Calu3 (cell line): Measurements from ENCODE around the gene C20orf202. TPM values are rescaled to one million over a fixed set of nuclear protein-coding genes. Genes with fewer than 3 reads are reported as not detected.
A peak's percentile ranks its signal among the peaks of the same experiment; 100 is the strongest.

Source experiments
- BruUV-seq: library from RNA; stranded (reverse); fragments of 400-500 nt; replicated peaks from 2 replicates; lab custom pipeline; 2021; lab: Mats Ljungman, UMichigan
- CTCF ChIA-PET: fragments of 300-600 bp; sonication (Branson Sonifier 250); formaldehyde crosslinking; loops from one replicate; lab custom pipeline; 2022; ENCODE audit warnings: antibody characterized with exemption; lab: Charles Lee
- DNase-seq: peaks from one replicate; pipeline ENCODE4 v3.0.0; 2022
- H3K27ac Mint-ChIP-seq: one replicate; pipeline ENCODE4 v1.8.0; 2022; ENCODE audit warnings: mixed read lengths; ENCODE audit not compliant: unreplicated experiment
- H3K27me3 Mint-ChIP-seq: one replicate; pipeline ENCODE4 v1.8.0; 2022; ENCODE audit warnings: mixed read lengths; ENCODE audit not compliant: unreplicated experiment
- H3K36me3 Mint-ChIP-seq: one replicate; pipeline ENCODE4 v1.8.0; 2022; ENCODE audit warnings: mild to moderate bottlenecking, moderate library complexity, mixed read lengths; ENCODE audit not compliant: insufficient read depth, unreplicated experiment
- H3K4me1 Mint-ChIP-seq: one replicate; pipeline ENCODE4 v1.8.0; 2022; ENCODE audit warnings: mild to moderate bottlenecking, low read depth, mixed read lengths; ENCODE audit not compliant: unreplicated experiment
- H3K4me3 Mint-ChIP-seq: one replicate; pipeline ENCODE4 v1.8.0; 2022; ENCODE audit warnings: mild to moderate bottlenecking, low read depth, moderate library complexity, mixed read lengths; ENCODE audit not compliant: unreplicated experiment
- H3K9me3 Mint-ChIP-seq: one replicate; pipeline ENCODE4 v1.8.0; 2022; ENCODE audit warnings: low read depth, mixed read lengths; ENCODE audit not compliant: unreplicated experiment
- intact Hi-C: fragments of 100-400 bp; cut with micrococcal nuclease; formaldehyde crosslinking; loops from one replicate; pipeline ENCODE4 v1.10.0; 2022; ENCODE audit not compliant: unreplicated experiment
- total RNA-seq: library from RNA; stranded (reverse); gene quantifications from 2 replicates; pipeline ENCODE4 v1.2.3, GENCODE V29; 2022
- TF ChIP-seq, protein P1 (sequence below): fragments of 200-600 bp; IDR thresholded peaks from one replicate; pipeline ENCODE4 v1.8.0; 2022; ENCODE audit warnings: antibody characterized with exemption; ENCODE audit not compliant: unreplicated experiment

Gene C20orf202
- total RNA-seq, 1 experiment from 2014 or later = not detected

DNA sequence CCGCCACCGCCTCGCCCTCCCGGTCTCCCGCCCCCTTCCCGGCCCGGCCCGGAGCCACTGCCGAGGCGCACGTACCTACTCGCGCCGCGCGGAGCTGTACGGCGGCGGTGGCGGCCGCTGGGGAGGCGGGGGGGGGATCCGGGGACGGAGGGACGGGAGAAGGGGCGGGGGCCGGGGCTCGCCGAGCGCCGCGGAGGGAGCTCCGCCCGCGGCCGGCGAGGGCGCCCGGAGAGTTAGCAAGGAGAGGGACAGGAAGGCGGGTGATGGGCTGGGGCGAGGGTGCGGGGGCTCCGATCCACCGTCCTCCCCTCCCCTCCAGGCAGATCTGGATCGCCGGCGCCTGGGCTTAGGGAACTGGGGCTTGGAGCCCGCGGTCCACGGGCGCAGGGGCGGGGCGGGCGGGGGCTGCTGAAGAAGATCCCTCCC is 17.9 kb upstream of the C20orf202 start:
- H3K9me3 Mint-ChIP-seq = no peaks in the 10 kb centered on the region
- CTCF ChIA-PET = no interaction called here
- TF ChIP-seq, protein P1, sequence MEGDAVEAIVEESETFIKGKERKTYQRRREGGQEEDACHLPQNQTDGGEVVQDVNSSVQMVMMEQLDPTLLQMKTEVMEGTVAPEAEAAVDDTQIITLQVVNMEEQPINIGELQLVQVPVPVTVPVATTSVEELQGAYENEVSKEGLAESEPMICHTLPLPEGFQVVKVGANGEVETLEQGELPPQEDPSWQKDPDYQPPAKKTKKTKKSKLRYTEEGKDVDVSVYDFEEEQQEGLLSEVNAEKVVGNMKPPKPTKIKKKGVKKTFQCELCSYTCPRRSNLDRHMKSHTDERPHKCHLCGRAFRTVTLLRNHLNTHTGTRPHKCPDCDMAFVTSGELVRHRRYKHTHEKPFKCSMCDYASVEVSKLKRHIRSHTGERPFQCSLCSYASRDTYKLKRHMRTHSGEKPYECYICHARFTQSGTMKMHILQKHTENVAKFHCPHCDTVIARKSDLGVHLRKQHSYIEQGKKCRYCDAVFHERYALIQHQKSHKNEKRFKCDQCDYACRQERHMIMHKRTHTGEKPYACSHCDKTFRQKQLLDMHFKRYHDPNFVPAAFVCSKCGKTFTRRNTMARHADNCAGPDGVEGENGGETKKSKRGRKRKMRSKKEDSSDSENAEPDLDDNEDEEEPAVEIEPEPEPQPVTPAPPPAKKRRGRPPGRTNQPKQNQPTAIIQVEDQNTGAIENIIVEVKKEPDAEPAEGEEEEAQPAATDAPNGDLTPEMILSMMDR = no peak
- H3K27me3 Mint-ChIP-seq = peaks cover 31% of the 10 kb centered on the region
- no TSS peak for BruUV-seq
- peaks cover 7% of the 10 kb centered on the region for H3K36me3 Mint-ChIP-seq
- intact Hi-C loops = loop anchor here (5.0 kb wide), 1 partner anchor 228 kb away; no protein-coding TSS in a partner anchor
- H3K4me1 Mint-ChIP-seq = no peaks in the 10 kb centered on the region
- peak overlapping the region; percentile 51 for H3K4me3 Mint-ChIP-seq
- DNase-seq = no peak
- H3K27ac Mint-ChIP-seq = no peak overlapping the region

DNA sequence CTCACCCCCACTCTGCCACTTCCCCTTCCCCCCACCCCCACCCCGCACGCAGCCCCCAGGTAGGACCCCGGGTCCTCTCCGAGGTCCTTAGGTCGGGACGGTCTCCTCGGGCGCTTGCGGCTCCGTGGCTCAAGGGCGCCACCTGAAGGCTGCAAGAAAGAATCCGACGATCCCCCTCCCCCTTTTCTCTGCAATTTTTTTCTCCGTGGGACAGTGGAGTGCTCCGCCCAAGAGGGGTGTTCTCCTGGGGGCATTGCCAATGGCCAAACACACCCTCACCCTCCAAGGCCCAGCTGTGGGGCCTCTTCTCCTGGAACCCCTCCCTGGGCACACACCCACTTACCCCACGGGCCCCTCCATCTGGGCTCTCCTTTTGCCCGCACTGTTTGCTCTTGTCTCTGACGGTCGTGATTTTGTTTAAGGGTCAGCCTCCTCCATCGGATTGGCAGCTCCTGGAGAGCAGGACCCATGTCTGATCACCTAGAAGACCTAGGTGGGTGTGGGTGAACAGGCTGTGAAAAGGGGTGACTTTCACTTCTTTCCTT is 17.4 kb upstream of the C20orf202 start:
- TF ChIP-seq, protein P1 = peak; percentile 52
- BruUV-seq = no TSS peak
- no peaks in the 10 kb centered on the region for H3K9me3 Mint-ChIP-seq
- intact Hi-C loops = loop anchor here (5.0 kb wide), 1 partner anchor 229 kb away; no protein-coding TSS in a partner anchor
- H3K4me1 Mint-ChIP-seq = no peaks in the 10 kb centered on the region
- peak overlapping the region; percentile 51 for H3K4me3 Mint-ChIP-seq
- peaks cover 31% of the 10 kb centered on the region for H3K27me3 Mint-ChIP-seq
- DNase-seq = peak; percentile 54
- peaks cover 7% of the 10 kb centered on the region for H3K36me3 Mint-ChIP-seq
- CTCF ChIA-PET = no interaction called here
- H3K27ac Mint-ChIP-seq = no peak overlapping the region

DNA sequence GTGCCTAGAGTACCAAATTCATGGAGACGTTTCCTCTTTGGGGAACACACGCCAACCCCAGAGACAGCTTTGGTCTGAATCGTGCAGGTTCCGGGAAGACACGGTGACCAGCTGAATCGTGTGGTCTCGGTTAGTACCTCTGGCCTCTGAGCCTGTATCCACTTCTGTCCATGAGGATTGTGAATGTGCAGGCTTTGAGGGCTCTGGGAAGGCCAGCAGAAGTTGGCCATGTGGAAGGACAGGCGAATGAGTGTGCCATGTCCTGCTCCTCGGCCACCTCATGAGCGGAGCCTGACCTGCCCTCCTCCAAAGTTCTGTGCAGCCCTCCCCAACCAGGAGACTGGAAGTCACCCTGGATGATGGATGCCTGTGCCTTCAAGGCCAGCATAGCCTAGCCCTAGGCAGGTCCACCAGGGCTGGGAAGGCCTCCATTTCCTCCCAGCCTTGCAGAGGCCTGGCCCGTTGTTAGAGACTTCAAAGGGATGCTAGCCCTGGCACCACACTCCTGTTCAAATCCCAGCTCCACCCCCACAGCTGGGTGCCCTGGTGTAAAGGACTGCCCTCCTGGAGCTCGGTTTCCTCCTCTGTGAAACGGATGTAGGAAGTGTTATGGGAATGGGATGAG is 16.8 kb upstream of the C20orf202 start:
- BruUV-seq = no TSS peak
- intact Hi-C loops = loop anchor here (5.0 kb wide), 1 partner anchor 229 kb away; no protein-coding TSS in a partner anchor
- Mint-ChIP-seq H3K4me1 (no peaks in the 10 kb centered on the region), H3K27ac (no peak overlapping the region), H3K27me3 (peaks cover 31% of the 10 kb centered on the region), H3K4me3 (no peak overlapping the region), H3K9me3 (no peaks in the 10 kb centered on the region), H3K36me3 (peaks cover 7% of the 10 kb centered on the region)
- CTCF ChIA-PET = no interaction called here
- no peak for DNase-seq
- TF ChIP-seq, protein P1 = no peak

DNA sequence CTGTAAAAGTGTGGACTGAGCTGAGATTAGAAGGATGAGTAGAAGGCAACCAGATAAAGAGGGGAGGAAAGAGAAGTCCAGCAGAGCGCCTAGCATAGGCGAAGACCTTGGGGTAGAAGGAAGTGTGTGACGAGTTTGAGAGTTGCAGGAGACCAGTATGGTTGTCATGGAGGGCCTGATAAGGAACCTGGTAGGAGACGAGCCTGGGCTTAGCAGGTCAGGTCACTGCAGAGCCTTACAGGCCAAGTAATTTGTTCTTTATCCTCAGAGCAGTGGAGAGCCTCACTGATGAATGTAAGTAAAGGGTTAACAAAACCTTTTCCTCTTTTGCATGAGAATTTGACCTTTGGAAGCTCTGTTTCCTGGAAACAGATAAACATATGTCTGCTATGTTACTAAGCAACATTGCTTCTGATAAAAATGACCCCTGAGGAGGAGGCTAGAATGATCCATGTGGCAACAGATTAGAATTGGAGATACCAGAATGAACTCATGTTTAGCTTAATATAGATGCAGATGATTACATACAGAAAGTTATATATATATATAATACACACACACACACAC is 15.6 kb upstream of the C20orf202 start:
- H3K4me3 Mint-ChIP-seq = no peak overlapping the region
- no TSS peak for BruUV-seq
- H3K27me3 Mint-ChIP-seq = peaks cover 22% of the 10 kb centered on the region
- intact Hi-C loops = loop anchor here (5.0 kb wide), 1 partner anchor 230 kb away; no protein-coding TSS in a partner anchor
- H3K36me3 Mint-ChIP-seq = peaks cover 7% of the 10 kb centered on the region
- H3K27ac Mint-ChIP-seq = no peak overlapping the region
- H3K9me3 Mint-ChIP-seq = no peaks in the 10 kb centered on the region
- no peaks in the 10 kb centered on the region for H3K4me1 Mint-ChIP-seq
- no peak for DNase-seq
- TF ChIP-seq, protein P1 = no peak
- CTCF ChIA-PET = interaction anchor here (1.0 kb wide), 1 partner anchor 16 kb away, joined by 3 read pairs; the partner anchor contains the start of gene C20orf202
